GM23248 (cell line): ENCODE measurements around the gene SULF2. TPM values are rescaled to one million over a fixed set of nuclear protein-coding genes. Genes with fewer than 3 reads are reported as not detected.

Experiments
- DNase-seq: peaks from one replicate; pipeline ENCODE4 v3.0.0-alpha.2; 2015
- H2AFZ ChIP-seq: fragments of 200-600 bp; sonication (generic); 2 replicates; pipeline ENCODE4 v1.6.1; 2016; ENCODE audit warnings: antibody characterized with exemption
- H3F3A ChIP-seq: fragments of 200-600 bp; sonication (generic); 2 replicates; pipeline ENCODE4 v1.6.1; 2016; ENCODE audit warnings: mild to moderate bottlenecking, antibody characterized with exemption, mixed run types; ENCODE audit not compliant: insufficient read depth
- H3K27ac ChIP-seq: fragments of 200-600 bp; sonication (generic); 2 replicates; pipeline ENCODE4 v1.5.1; 2016; ENCODE audit warnings: mild to moderate bottlenecking
- H3K27me3 ChIP-seq: fragments of 200-600 bp; sonication (generic); replicated peaks from 2 replicates; pipeline ENCODE4 v1.6.1; 2016; ENCODE audit warnings: mild to moderate bottlenecking; ENCODE audit not compliant: insufficient read depth
- H3K36me3 ChIP-seq: fragments of 200-600 bp; sonication (generic); 2 replicates; pipeline ENCODE4 v1.6.1; 2016; ENCODE audit warnings: low read depth, mild to moderate bottlenecking
- H3K4me1 ChIP-seq: fragments of 200-600 bp; sonication (generic); 2 replicates; pipeline ENCODE4 v1.6.1; 2016; ENCODE audit warnings: mild to moderate bottlenecking; ENCODE audit not compliant: insufficient read depth
- H3K4me2 ChIP-seq: fragments of 200-600 bp; sonication (generic); one replicate; pipeline ENCODE4 v1.6.1; 2016; ENCODE audit warnings: mild to moderate bottlenecking; ENCODE audit not compliant: unreplicated experiment
- H3K4me3 ChIP-seq: fragments of 200-600 bp; sonication (generic); 2 replicates; pipeline ENCODE4 v1.5.1; 2016; ENCODE audit warnings: mild to moderate bottlenecking
- H3K79me2 ChIP-seq: fragments of 200-600 bp; sonication (generic); 2 replicates; pipeline ENCODE4 v1.6.1; 2016; ENCODE audit warnings: mild to moderate bottlenecking; ENCODE audit not compliant: insufficient read depth
- H3K9ac ChIP-seq: fragments of 200-600 bp; sonication (generic); 2 replicates; pipeline ENCODE4 v1.6.1; 2016; ENCODE audit warnings: mild to moderate bottlenecking
- H3K9me2 ChIP-seq: fragments of 200-600 bp; sonication (generic); 2 replicates; pipeline ENCODE4 v1.6.1; 2016; ENCODE audit warnings: mixed run types, mild to moderate bottlenecking, moderate library complexity; ENCODE audit not compliant: insufficient read depth
- H3K9me3 ChIP-seq: fragments of 200-600 bp; sonication (generic); one replicate; pipeline ENCODE4 v1.6.1; 2017; ENCODE audit warnings: low read depth
- H4K20me1 ChIP-seq: fragments of 200-600 bp; sonication (generic); 2 replicates; pipeline ENCODE4 v1.6.0; 2016; ENCODE audit not compliant: insufficient read depth
- EZH2 ChIP-seq: fragments of 200-600 bp; sonication (generic); IDR thresholded peaks from 2 replicates; pipeline ENCODE4 v1.6.1; 2018; ENCODE audit warnings: antibody characterized with exemption, mild to moderate bottlenecking; ENCODE audit not compliant: insufficient read depth, poor library complexity, severe bottlenecking
- EZH2phosphoT487 ChIP-seq: fragments of 200-600 bp; sonication (generic); IDR thresholded peaks from 2 replicates; pipeline ENCODE4 v1.6.1; 2018; ENCODE audit warnings: antibody characterized with exemption, moderate library complexity, mild to moderate bottlenecking, low read depth; ENCODE audit not compliant: insufficient read depth
- WGBS, 2 experiments: methylation state at CpG; one replicate each; pipeline ENCODE4 v1.1.6; 2015 to 2017; ENCODE audit warnings: low lambda C conversion rate in 2 of 2, low coverage in 1 of 2; ENCODE audit errors: missing lambda C conversion rate in 2 of 2; 5-methylcytosine and 5-hydroxymethylcytosine counted together
- in situ Hi-C: fragments of 300-500 bp; cut with MboI; formaldehyde crosslinking; loops from 2 replicates; pipeline ENCODE4 v1.15.0; 2020
- polyA plus RNA-seq: library from polyadenylated mRNA; unstranded; fragments of >200 nt; fragmentation: Nextera tagmentation; extraction: Ambion mirVana; gene quantifications from 2 replicates; pipeline ENCODE4 v1.2.1, GENCODE V29; 2016
- total RNA-seq: library from RNA; depleted of rRNA; stranded (reverse); fragments of >200 nt; shearing (Covaris generic); gene quantifications from 2 replicates; pipeline ENCODE4 v1.2.3, GENCODE V29; 2014

Gene SULF2
- total and polyA plus RNA-seq, 2 experiments from 2014 or later: 2.0 to 5.6 TPM

- Histone ChIP-seq H3K27ac (no peak overlapping the region), H3K4me2 (no peak overlapping the region), H3K27me3 (peaks cover 28% of the 10 kb centered on the region), H3K36me3 (no peaks in the 10 kb centered on the region), H4K20me1 (no peaks in the 10 kb centered on the region), H3K4me1 (no peaks in the 10 kb centered on the region), H3K9me3 (no peaks in the 10 kb centered on the region), H3K9me2 (no peaks in the 10 kb centered on the region), H3K79me2 (no peaks in the 10 kb centered on the region), H3K4me3 (no peak overlapping the region), H3F3A (no peaks in the 10 kb centered on the region), H2AFZ (no peak overlapping the region), H3K9ac (no peak overlapping the region)
- WGBS, 2 experiments: 78 to 82% methylated on average over 8 of the region's 8 CpGs
- TF ChIP-seq EZH2: no peak
- no peak for TF ChIP-seq EZH2phosphoT487
- peak; percentile 12 for DNase-seq
- in situ Hi-C loops: no loop called here
Measured at GRCh38 chr20:47764154-47764733, 21.0 kb downstream of the SULF2 start.

GRCh38 chr20:47762699-47763268 lies 22.5 kb downstream of the SULF2 start:
- no peaks in the 10 kb centered on the region for H3K9me3 ChIP-seq
- H3K27me3 ChIP-seq: peaks cover 28% of the 10 kb centered on the region
- H2AFZ ChIP-seq: no peak overlapping the region
- H3K9ac ChIP-seq: no peak overlapping the region
- WGBS, 2 experiments: 12 to 13% methylated on average over 13 of the region's 13 CpGs
- TF ChIP-seq EZH2 (no peak), EZH2phosphoT487 (no peak)
- no peaks in the 10 kb centered on the region for H3K9me2 ChIP-seq
- H4K20me1 ChIP-seq: no peaks in the 10 kb centered on the region
- no peaks in the 10 kb centered on the region for H3K36me3 ChIP-seq
- no peaks in the 10 kb centered on the region for H3K4me1 ChIP-seq
- no peak overlapping the region for H3K4me3 ChIP-seq
- no peaks in the 10 kb centered on the region for H3K79me2 ChIP-seq
- H3K27ac ChIP-seq: no peak overlapping the region
- in situ Hi-C loops: no loop called here
- DNase-seq: peak; percentile 10
- H3F3A ChIP-seq: no peaks in the 10 kb centered on the region
- no peak overlapping the region for H3K4me2 ChIP-seq

GRCh38 chr20:47761482-47762047 lies 23.7 kb downstream of the SULF2 start:
- 78 to 84% methylated on average over 11 of the region's 11 CpGs for WGBS, 2 experiments
- Histone ChIP-seq H3K9me2 (no peaks in the 10 kb centered on the region), H3K27ac (no peak overlapping the region), H3F3A (no peaks in the 10 kb centered on the region), H3K9me3 (no peaks in the 10 kb centered on the region), H3K4me2 (no peak overlapping the region), H3K27me3 (peaks cover 26% of the 10 kb centered on the region), H4K20me1 (no peaks in the 10 kb centered on the region), H3K4me3 (no peak overlapping the region), H3K9ac (no peak overlapping the region), H2AFZ (no peak overlapping the region), H3K4me1 (no peaks in the 10 kb centered on the region), H3K36me3 (no peaks in the 10 kb centered on the region), H3K79me2 (no peaks in the 10 kb centered on the region)
- no peak for TF ChIP-seq EZH2
- TF ChIP-seq EZH2phosphoT487: no peak
- in situ Hi-C loops: no loop called here
- no peak for DNase-seq

GRCh38 chr20:47760686-47761481 lies 24.4 kb downstream of the SULF2 start:
- Histone ChIP-seq H3K9me2 (no peaks in the 10 kb centered on the region), H3K9ac (no peak overlapping the region), H3F3A (no peaks in the 10 kb centered on the region), H3K79me2 (no peaks in the 10 kb centered on the region), H3K9me3 (no peaks in the 10 kb centered on the region), H3K36me3 (no peaks in the 10 kb centered on the region), H3K4me2 (no peak overlapping the region), H3K27me3 (peaks cover 20% of the 10 kb centered on the region; the same call in 1 of the 2 replicates), H3K27ac (no peak overlapping the region), H3K4me3 (no peak overlapping the region), H3K4me1 (no peaks in the 10 kb centered on the region), H4K20me1 (no peaks in the 10 kb centered on the region), H2AFZ (no peak overlapping the region)
- no peak for DNase-seq
- in situ Hi-C loops: no loop called here
- WGBS, 2 experiments: 69 to 74% methylated on average over 14 of the region's 14 CpGs
- no peak for TF ChIP-seq EZH2
- no peak for TF ChIP-seq EZH2phosphoT487
